ENCODE results near the gene SLC9A3. TPM values are rescaled to one million over a fixed set of nuclear protein-coding genes. Genes with fewer than 3 reads are reported as not detected.

SLC9A3 gene
- total RNA-seq, 1 donor from 2014 or later, result 1.3 TPM

GRCh38 chr5:530001-530955 is 6.0 kb upstream of the SLC9A3 start:
- no peak for DNase-seq (ENCODE audit: low read depth)
- TF ChIP-seq CTCF (conservative IDR thresholded peaks at IDR 0.05; ENCODE audit: low read depth, low read length), result no peak
- H3K4me3 ChIP-seq (ENCODE audit: low read depth, low read length), result no peak overlapping the region

GRCh38 chr5:528629-529511 is 4.6 kb upstream of the SLC9A3 start:
- no peak for TF ChIP-seq CTCF (conservative IDR thresholded peaks at IDR 0.05; ENCODE audit: low read depth, low read length)
- no peak for DNase-seq (ENCODE audit: low read depth)
- no peak overlapping the region for H3K4me3 ChIP-seq (ENCODE audit: low read depth, low read length)

GRCh38 chr5:527646-528628 is 3.7 kb upstream of the SLC9A3 start:
- no peak for TF ChIP-seq CTCF (conservative IDR thresholded peaks at IDR 0.05; ENCODE audit: low read depth, low read length)
- DNase-seq (ENCODE audit: low read depth), result no peak

GRCh38 chr5:526456-527088 is 2.3 kb upstream of the SLC9A3 start:
- H3K4me3 ChIP-seq (ENCODE audit: low read depth, low read length), result no peak overlapping the region
- no peak for TF ChIP-seq CTCF (conservative IDR thresholded peaks at IDR 0.05; ENCODE audit: low read depth, low read length)
- no peak for DNase-seq (ENCODE audit: low read depth)

More at GRCh38 chr5:527646-528628, 3.7 kb upstream of the SLC9A3 start:
- H3K4me3 ChIP-seq (ENCODE audit: low read depth, low read length), result no peak overlapping the region

GRCh38 chr5:525916-526315 is 1.7 kb upstream of the SLC9A3 start:
- DNase-seq (ENCODE audit: low read depth), result no peak
- TF ChIP-seq CTCF (conservative IDR thresholded peaks at IDR 0.05; ENCODE audit: low read depth, low read length), result no peak

More at GRCh38 chr5:525916-526315, 1.7 kb upstream of the SLC9A3 start:
- H3K4me3 ChIP-seq (ENCODE audit: low read depth, low read length), result no peak overlapping the region

Measured in epithelial cell of proximal tubule (primary cell).